SKM-1 treated with dmso at 0.1 percent for 144 hours (cell line): ENCODE measurements around the gene FAM222A.

Experiments
- DNase-seq: peaks from one replicate; lab custom pipeline; 2025; ENCODE audit not compliant: unreplicated experiment; lab: John Stamatoyannopoulos, UW

FAM222A gene

GRCh38 chr12:109724321-109724892, 10.8 kb downstream of the FAM222A start:
- no peak for DNase-seq

GRCh38 chr12:109725321-109726105, 11.9 kb downstream of the FAM222A start:
- no peak for DNase-seq

DNA sequence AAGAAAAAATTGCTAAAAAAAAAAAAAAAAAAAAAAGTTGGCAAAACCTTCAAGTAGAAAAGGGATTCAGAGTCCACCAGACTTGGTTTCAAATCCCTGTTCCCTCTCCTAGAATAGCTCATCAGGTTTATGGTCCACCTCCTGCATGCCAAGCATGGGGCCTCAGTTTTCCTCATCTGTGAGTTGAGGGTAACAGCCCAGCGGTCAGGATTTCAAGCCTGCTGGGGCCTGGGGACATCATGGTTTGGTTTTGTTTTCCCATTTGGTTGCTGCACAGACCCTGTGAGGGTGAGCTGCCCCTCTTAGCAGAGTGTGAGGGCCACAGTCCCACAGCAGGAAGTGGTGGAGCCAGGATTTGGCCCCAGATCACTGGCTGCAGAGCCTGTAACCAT, 12.5 kb downstream of the FAM222A start:
- no peak for DNase-seq

- DNase-seq, result no peak
Measured at GRCh38 chr12:109726511-109727038, 12.9 kb downstream of the FAM222A start.

- no peak for DNase-seq
Measured at GRCh38 chr12:109727039-109727723, 13.6 kb downstream of the FAM222A start.

- DNase-seq, result no peak
Measured at GRCh38 chr12:109727746-109728726, 14.4 kb downstream of the FAM222A start.

DNA sequence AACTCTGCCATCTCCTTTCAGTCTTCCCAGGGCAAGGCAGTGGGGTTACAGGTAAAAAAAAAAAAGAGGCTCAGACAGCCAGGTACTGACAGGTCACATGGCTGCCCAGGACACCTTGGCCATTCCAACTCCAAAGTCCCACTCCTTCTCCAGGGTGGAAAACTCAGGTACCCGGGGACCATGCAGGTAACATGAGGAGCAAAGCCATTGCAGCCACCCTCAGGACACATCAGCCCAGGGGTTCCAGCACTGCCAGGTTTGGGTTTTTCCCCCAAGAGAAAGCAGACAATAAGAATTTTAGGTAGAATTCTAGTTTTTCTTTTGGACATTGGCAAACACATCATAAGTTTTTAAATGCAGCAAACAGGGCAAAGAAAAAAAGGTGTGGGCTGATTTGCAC, 15.3 kb downstream of the FAM222A start:
- DNase-seq, result no peak

DNA sequence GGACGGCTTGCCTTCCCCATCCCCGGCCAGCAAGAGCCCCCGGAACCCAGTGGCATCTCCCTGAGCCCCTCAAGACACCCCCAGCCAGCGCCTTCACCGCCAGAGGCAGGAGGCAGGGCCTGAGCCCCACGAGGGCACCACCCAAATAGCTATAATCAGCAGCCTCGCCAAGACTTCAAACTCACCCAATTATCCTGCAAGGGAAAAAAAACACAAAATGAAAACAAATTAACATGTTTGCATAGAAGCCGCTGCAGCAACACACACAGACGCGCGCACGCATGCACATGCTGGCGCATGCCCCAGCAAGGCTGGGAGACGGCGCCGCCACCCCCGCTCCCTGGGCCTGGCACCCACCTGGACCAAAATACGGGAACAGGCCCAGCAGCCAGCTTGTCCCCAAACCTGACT, 15.8 kb downstream of the FAM222A start:
- no peak for DNase-seq

- no peak for DNase-seq
Measured at GRCh38 chr12:109729801-109730200, 16.2 kb downstream of the FAM222A start.

DNA sequence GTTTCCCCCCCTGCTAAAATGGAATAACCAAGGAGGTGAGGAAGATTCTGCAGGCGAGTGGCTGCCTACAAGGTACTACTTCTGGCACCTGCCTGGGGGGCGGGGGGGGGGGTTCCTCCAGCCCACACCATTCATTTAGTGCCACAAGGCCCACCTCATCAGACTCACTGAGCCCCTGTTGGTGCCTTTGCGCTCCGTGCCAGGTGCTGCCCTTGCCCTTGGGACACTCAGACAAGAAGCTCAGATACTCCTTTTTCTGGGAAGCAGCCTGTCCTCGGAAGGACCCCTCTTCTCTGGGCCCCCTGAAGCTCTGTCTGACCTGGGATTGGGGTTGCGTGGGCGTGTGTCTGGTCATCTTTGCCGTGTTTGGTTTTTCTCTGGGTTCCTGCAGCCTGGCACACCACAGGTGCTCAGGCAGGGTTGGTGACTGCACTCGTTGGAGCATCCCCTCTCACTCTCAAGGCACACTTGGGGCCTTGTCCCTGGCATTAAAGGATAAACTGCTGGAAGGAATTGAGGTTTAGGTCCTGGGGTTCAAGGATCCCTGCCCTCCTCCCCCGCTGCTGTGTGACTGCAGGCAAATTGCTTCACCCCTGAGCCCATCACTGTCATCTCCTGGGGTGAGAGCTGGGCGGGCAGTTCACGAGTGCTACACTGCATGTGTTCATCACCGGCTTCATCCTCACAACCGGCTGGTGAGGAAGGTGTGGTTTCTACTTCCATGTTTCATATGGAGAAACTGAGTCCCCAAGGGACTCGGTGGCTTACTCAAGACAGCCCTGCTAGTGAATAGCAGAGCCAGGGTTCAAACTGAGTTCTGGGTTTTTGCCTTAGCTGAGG, 16.9 kb downstream of the FAM222A start:
- DNase-seq, result no peak

DNA sequence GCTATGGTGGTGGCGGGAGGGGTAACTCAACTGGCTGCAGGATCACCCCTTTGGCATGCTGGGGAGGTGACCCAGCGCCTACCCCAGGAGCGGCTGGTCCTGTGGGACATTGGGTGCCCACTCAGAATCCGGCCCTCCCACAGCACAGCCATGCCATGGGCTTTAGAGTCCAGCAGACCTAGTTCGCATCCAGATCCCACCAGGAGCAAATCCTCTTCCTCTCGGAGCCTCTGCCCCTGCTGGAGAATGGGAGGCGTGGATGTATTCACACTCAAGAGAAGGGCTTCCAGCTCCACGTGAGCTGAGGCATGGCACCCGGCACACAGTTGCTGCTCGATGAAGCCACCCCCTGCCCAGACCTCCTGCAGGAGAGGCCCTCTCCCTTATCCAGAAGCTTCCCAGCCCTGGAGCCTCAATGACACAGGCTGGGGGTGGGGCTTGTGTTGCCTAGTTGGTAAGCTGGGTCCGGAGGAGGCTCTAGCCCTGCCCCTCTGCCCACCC, 17.7 kb downstream of the FAM222A start:
- no peak for DNase-seq

- DNase-seq, result no peak
Measured at GRCh38 chr12:109731806-109732205, 18.2 kb downstream of the FAM222A start.

DNA sequence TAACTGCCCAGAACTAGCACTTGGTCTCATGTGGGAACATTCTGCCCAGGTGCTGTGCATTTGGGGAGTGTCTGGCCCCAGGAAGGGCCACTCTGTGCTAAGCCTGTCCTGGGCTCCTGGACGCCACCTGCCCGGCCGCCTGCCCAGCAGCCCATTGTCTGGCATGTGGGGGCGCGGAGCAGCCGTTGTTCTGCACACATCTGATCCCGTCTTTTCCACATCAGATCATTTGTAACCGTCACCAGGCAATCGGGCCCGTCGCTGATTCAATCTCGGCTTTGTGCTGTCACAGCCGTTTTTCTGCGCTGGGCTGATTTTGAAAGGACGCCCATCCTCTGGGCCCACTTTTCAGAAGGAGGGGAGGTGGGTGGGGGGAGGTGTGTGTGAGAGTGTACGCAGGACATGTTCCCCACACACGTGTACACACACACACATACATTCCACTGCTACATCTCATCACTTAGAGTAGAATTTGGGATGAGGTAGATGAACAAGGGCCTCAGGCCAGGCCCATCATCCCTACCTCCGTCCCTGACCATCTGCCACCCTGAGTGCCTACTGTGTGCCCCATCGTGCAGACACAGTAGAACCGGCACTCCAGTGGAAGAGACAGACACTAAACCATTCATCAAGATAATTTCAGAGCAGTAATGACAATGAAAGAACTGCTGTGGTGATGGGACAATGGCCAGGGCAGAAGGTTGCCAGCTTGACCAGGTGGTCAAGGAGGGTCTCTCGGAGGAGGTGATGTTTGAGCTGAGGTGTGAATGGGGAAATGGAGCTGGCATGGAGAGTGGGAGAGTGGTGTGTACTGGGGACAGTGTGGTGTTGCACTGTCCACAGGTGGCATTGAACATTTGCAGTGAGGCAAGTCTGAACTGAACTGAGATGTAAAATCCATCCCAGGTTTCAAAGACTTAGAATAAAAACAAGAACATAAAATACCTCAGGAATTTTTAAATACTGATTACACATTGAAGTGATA, 19.0 kb downstream of the FAM222A start:
- no peak for DNase-seq

GRCh38 chr12:109734219-109735000, 20.8 kb downstream of the FAM222A start:
- DNase-seq, result no peak

DNA sequence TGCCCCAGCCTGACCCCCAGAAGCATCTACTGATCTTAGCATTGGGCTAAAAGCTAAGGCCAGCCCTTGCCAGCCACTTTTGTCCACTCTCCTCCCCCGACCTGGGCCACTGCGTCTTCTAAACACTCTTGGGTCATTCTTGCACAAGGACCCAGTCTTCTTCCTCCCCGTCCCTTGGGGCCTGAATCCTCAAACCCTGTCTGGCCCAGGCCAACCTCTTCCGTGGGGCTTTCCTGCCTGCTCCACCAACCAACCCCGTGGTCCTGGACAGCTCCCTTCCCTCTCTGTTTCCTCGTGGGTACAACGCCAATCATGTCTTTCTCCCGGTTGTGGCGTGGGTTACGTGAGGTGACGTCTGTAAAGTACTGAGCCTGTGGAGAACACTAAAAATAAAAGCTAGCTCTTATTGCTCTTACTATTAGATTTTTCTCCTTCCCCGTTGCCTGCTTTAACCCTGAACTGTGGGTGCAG, 21.5 kb downstream of the FAM222A start:
- DNase-seq, result no peak

- no peak for DNase-seq
Measured at GRCh38 chr12:109735825-109736551, 22.4 kb downstream of the FAM222A start.

DNA sequence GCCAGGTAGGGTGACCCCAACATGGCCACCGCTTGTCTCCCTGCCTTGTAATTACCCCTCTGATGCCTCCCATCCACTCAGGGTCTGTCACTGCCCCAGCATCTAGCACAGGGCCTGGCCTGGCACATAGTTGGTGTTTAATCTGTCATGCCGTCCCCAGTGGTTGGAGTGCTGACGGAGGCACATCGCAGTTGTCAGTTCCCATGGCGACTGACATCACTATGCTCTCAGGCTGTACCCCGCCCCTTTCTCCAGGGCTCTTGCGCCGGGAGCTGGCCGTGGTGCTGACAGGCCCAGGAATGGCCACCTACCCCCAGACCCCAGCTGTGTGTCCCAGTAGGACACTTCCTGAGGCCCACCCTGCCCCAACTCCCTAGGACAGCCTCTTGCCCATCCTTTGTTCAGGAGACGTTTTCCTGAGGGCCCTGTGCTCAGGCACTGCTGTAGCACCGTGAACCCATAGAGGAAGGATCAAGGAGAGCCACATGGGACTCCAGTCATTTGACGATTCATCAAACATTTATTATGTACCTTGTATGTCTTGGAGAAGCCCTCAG, 23.0 kb downstream of the FAM222A start:
- no peak for DNase-seq
